KG1 (cell line): ENCODE measurements around the gene LSAMP.

Source experiments
- DNase-seq: peaks from one replicate; lab custom pipeline; 2025; lab: John Stamatoyannopoulos, UW

Gene LSAMP

DNA sequence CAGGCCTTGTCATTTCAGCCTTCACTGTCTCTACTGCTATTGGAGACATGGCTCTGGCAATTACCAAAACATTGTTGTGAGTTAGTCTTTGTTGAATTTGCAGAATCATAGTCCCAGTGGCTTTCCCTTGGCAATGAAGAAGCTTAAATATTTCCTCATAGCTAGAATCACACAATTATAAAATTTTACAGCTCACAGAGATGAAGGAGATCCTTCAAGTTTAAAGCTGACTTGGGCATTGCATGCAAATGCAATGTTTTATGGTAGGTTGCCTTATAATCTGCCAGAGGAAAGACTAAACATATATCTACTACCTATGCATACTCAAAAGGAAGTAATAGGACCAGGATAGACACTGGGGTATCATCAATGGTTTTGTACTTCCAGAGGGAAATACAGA lies 90.9 kb downstream of the LSAMP start:
- DNase-seq = no peak

DNA sequence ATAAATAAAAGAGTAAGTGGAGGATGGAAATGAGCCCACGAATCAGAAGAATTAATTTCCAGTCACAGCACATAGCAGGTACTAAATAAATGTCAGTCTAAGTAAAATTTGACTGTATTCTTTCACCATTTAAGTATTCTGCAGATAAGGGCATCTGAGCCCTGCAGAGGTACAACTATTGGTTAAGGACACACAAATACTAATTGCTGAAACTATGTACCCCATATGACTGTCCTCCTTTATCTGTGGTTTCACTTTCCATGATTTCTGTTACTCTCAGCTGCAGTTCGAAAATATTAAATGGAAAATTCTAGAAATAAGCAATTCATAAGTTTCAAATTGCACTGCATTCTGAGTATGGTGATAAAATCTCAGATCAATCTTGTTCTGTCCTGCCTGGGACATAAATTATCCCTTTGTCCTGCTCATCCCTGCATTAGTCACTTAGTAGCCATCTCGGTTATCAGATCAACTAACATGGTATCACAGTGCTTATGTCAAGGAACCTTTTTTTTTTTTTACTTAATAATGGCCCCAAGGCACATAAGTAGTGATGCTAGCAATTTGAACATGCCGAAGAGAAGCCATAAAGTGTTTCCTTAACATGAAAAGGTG lies 95.1 kb downstream of the LSAMP start:
- no peak for DNase-seq

GRCh38 chr3:116348216-116348615 lies 97.1 kb downstream of the LSAMP start:
- DNase-seq = no peak

DNA sequence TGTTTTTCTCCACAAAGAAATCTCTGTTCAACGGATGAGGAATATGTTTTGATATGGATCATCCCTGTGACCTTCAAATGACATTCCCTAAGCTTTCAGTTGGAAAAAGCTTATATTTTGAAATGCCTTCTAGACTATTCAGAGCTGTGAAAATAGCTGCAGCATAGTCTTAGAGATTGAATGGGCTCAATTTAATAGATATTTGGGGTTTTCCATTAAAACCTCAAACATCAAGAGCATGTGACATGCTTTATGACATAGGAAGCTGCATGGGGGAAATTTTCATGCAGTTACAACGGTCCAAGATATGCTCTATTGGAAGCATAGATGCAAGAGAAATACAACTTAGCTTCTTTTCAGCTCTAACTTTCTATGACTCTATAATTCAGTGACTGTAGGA lies 102.8 kb downstream of the LSAMP start:
- DNase-seq = no peak

DNA sequence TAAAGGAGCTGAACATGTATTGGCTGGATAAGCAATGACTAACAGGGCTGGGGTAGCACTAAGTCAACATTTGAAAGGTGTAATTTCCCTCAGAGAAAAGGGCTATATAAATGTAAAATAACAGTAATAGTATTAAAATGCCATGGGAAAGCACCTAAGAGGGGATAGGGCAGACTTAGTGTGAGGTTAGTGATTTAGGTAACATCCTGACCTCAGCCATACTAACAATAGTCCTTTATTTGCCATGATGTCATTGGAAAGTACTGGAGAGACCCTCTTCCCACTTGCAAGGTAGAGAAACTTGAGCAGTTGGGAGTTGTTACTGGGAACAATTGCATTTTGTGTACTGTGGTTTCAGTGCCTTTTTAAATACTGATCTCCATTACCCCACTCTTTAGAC lies 103.4 kb downstream of the LSAMP start:
- DNase-seq = no peak

DNA sequence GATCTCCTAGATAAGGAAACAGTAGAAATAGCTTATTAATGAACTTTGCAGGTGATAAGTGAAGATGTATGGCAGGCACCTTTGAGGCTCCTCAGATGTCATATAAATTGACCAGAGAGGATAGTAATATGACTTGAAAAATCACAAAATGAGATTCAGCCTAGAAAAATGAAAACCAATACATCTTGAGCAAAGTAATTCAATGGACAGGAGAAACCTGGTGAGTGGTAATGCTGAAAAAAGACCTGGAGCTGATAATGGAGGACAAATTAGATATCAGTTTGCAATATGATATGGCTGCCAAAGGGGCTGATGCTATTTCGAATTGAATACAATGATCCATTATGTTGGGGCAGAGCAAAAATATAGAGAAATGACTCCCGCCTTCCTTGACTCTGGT lies 103.9 kb downstream of the LSAMP start:
- DNase-seq = no peak

DNA sequence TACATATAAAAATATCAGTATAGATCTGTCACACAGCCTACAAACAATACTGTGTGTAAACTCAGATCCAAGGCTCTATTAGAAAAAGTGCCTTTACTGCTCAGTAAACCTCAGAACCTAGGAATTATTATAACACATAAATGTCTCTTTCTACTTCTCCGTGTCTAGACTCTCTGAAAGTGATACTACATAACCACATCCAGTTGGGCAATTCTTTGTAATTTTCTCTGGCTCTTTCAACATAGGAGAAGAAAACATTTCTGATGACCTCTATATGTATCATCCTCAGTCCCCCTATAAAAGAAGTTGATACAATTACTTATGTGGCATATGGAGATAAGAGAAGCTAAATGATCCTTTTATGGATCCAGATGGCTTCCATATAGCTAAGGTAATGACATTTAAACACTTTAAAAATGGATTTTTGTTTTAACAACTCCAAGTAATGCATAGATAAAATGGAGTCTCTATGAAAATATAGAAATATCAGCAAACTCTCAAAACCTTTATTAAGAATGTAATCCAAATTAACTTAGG lies 104.5 kb downstream of the LSAMP start:
- no peak for DNase-seq

DNA sequence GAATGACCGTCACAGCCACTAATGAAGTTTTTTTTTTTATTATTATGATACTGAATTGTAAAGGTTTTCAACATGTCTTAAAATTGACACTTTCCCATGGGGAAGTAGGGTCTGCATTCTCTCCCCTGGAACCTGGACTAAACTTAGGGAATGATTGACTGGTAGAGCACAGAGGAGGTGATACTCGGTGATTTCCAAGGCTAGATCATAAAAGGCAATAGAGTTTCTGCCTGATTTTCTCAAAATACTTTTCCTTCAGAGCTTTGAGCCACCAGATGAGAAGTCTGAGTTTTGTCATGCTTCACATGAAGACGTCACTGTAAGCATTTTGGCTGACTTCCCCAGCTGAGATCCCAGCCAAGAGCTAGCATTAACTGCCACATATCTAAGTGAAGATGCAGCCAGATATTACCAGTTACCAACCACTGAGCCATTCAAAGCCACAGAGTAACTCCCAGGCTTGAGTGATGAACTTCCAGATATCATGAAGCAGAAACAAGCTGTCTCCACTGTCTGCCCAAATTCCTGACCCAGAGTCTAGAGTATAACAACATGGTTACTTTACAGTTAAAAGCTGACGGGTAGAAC lies 105.8 kb downstream of the LSAMP start:
- DNase-seq = no peak

DNA sequence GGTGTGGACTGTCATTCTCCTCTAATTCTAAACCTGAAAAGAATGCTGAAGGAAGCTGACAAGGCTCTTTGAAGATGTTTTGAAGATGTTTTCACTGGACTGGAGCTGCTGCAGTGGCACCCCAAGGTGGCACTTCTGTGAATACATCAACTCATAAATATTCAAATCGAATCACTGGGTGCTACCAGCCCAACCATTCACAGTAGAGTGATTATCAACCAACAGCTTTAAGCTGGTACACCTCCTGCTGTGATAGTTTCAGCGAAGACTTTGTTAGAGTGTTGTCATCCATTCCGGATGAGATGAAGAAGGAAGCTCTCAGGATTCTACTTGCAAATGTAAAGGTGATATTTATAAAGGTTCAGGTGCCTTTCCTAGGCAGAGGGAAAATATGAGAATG lies 106.6 kb downstream of the LSAMP start:
- DNase-seq = no peak

DNA sequence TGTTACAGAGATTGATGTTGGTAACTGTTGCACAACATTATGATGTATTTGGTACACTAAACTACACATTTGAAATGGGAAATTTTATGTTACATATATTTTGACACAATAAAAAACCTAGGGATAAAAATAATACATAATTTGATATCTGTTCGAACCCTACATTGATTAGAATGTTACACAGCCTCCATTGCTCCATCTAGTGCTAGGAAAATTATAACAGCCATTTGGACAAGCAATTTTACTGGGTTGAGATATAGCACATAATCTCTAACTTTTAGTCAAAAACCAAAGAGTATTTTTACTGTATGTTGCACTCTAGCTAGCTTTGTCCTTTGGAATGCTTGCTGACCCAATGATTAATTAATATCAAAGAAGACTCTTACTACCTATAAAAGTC lies 108.1 kb downstream of the LSAMP start:
- no peak for DNase-seq

- no peak for DNase-seq
Measured at GRCh38 chr3:116331380-116331779, 113.9 kb downstream of the LSAMP start.

DNA sequence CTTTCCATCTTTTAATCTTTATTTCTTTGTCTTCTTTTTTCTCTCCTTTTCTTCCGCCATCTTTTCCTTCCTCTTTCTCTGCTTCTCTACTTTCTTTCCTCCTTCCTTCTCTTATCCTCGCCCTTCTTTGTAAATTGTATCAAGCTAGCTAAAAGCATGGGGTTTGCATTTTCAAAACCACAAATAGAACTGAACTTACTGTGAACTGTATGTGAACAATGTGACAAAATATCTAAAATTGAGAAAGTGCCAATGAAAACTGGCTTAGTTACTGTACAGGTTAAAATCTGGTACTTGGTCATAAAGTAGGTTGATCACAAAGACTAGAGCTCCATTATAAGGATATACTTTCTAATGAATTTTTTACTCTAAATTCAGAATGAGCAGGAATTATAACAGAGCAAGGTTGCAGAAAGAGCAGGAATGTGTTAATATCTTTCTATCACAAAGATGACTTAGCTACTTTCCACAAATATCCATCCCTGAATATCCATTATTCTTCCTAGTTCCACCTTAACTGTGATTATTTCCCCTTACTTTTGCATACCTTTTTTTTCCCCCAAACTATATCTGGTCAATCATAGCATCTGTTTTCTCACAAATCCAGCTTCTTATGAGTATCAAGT lies 122.4 kb downstream of the LSAMP start:
- DNase-seq = no peak

DNA sequence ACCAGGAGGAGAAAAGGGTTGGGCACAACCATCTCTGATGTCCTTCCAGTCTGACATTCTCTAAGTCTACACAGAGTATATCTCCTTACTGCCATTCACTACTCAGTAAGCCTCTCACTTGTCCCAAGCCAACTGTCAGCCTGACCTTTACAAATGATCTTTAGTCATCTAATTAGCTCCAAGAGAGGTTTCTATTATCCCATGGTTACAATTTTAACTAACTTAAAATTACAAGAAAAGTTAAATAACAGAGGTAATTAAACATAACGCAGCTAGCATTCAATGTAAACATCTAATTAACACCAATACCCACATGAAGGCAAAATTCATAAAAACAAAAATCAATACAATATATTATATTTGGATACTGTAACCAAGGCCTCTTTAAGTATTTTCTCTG lies 126.9 kb downstream of the LSAMP start:
- DNase-seq = no peak

GRCh38 chr3:116316771-116317170 lies 128.5 kb downstream of the LSAMP start:
- DNase-seq = no peak

DNA sequence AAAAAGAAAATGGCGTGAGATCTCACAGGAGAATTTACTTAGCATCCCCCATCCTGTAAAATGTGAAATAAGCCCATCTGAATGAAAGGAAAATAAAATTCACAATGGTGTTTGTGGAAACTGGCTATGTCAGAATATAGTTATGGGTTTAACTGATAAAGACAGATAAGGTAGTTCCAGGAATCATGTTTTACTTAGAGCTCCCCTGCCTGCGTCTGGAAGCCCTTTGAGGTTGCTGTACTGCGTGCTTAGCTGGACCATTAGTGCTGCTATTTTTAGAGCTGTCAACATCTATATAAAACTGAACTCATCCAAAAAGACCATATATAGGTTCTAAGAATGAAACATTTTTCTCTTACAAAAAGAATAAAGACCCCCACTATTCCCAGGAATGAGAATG lies 130.8 kb downstream of the LSAMP start:
- DNase-seq = no peak

DNA sequence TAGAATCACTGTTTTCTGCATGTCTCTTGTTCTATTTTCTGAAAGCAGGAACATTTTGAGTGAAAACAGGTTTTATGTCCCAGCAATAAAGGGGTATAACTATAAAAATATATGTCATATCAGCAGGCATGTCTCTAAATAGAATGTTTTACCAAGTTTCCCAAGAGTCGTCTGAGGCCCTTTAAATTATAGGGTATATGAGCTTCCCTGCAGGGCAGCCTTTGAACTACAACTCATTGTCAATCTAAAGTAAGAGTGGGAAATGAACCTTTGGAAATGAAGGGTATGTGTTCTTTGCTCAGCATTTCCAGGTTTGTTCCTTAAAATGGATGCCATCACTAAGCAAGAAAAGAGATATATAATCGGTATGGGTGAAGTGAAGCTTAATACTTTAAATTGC lies 138.6 kb downstream of the LSAMP start:
- no peak for DNase-seq

DNA sequence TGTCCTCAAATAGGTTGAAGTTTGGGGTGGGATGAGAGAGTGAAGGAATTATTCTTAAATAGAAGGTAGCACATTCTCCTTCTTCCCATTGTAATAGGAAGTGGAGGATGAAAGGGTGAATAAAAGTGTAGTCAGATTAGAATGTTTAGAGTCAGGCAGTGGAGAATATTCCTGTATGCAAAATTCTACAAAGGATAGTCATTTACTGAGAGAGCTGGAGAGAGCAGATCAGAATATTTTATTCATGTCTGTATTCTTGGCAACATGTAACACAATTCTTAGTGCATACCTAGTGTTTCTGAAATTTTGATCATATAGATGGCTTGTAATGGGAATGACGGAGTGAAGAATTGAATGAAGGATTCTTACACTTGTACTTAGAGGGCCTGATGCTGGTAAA lies 139.1 kb downstream of the LSAMP start:
- DNase-seq = no peak

GRCh38 chr3:116302087-116302747 lies 143.1 kb downstream of the LSAMP start:
- no peak for DNase-seq

DNA sequence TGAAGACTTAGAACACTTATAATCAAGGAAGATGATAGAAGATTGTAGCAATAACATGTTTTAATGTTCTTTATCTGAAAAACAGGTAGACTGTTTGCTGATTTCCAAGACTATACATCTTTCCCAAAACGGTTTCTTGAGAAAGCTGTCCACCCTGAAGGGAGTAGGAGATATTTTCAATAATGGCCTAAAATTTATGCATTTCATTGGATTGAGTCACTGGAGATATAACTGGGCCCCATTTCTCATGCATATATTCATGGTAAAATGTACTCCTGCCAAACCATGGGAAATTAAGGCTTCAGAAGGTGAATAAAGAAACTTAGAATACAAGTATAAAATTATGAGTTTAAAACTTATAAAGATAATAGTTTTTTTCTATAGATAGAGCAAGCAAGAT lies 143.9 kb downstream of the LSAMP start:
- DNase-seq = no peak

DNA sequence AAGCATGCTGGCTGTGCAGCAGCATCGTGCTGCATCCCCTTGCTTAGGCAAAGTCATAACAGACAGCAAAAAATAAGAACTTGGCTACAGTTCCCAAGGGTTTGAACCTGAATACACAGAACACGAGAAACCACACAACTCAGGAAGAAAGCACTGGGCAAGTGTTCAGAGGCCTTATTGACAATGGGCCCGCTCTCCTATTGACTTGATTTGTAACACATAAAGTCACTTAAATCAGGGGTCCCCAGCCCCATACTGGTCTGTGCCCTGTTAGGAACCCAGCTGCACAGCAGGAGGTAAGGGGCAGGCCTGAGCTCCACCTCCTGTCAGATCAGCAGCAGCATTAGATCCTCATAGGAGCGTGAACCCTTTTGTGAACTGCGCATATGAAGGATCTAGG lies 145.1 kb downstream of the LSAMP start:
- DNase-seq = no peak

- DNase-seq = no peak
Measured at GRCh38 chr3:116299646-116300081, 145.6 kb downstream of the LSAMP start.

GRCh38 chr3:116298151-116298550 lies 147.1 kb downstream of the LSAMP start:
- no peak for DNase-seq

DNA sequence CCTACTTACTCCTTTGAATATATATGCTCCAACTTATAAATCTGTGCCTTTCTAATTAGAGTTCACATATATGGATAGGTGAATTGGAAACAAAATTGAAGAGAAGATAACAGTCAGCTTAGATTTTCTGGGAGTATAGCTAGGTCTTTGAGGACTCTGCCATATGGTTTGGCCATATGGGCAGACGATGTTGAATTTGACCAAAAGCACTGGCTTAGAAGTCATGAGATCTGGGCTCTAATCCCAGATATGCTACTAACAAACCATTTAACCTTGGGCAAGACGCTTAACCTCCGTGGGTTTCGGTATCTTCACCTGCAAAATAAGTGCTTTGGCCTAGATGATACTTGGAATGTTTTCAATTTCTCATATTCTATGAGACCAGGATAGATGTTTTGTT lies 154.1 kb downstream of the LSAMP start:
- DNase-seq = no peak
